ENCODE results near the gene POLDIP3.
"Not testable (repeated sequence)": the region's sequence is repeated elsewhere in the genome, so short reads cannot be mapped to it uniquely, and the experiment has no call there.

POLDIP3 gene

DNA sequence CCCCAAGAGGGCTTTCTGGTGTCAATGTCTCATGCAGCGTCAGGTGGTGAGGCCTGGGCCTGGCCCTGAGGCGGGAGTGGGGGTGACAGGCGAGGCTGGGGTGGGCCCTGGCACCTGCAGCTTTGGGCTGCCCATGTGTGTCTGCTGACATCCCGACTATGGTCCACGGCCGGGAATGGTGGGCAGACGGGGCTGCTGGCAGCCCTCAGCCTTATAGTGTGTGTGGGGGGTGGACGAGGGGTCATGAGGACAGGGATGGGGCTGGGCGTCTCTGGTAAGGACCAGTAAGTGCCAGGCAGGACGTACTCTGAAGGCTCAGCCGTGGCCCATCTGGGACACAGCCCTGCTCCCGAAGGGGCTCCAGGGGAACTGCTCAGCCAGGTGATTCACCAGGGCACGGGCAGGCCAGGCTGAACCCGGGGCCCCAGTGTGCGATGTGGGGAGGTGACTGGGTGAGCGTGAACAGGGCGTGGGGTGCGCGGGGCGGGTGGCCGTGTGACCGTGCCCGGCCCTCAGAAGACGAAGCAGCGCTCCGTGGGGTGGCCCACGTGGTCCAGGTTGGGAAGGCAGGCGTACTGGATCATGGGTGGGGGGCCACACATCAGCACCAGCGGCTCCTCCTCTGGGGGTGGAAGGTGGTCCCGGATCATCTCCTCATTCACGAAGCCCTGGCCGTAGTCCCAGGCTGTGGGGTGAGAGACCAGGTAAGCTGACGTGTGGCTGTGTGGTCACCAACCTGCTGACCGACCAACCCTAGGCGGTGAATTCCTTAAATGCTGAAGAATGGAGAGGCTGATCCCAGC is 4.8 kb upstream of the POLDIP3 start:
- no peak for DNase-seq (ENCODE audit: low read depth in 2 of 3, low spot score in 1 of 3)

DNA sequence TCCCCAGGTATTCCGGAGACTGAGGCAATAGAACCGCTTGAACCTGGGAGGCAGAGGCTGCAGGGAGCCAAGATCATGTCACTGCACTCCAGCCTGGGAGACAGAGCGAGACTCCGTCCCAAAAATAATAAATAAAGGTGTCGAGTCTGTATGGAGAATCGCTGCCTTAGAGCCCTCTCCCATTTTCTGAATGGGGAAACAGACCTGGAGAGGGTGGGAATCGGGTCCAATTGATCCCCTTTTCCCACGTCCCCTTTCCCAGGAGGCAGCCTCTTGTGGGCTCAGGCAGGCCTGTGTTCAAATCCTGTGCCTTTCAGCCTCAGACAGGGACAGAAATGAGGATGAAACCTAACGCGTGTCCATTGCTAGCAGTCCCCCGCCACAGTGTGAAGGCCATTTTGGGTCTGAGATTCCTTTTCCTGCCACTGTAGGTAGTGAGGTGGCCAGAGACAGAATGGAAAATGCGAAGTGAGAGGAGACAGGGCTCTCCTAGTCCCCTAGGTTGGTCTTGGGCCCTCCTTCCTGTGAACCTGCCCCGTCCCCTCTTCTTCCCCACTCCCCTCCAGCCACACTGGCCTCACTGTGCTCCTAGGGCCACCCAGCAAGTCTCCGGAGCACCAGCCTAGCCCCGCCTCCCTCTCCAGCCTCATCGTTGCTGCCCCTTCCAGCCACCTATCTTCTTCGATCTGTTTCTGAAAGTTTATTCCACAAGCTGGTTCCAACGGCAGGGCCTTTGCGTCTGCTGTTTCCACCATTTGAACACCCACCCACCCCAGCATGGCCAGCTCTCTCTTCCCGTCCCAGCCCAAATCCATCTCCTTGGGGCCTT is 2.7 kb upstream of the POLDIP3 start:
- DNase-seq (ENCODE audit: low read depth in 2 of 3, low spot score in 1 of 3): no peak

- DNase-seq (ENCODE audit: low read depth in 2 of 3, low spot score in 1 of 3): not testable (repeated sequence)
These were observed 1.1 kb upstream of the POLDIP3 start for GRCh38 chr22:42615860-42616175.

DNA sequence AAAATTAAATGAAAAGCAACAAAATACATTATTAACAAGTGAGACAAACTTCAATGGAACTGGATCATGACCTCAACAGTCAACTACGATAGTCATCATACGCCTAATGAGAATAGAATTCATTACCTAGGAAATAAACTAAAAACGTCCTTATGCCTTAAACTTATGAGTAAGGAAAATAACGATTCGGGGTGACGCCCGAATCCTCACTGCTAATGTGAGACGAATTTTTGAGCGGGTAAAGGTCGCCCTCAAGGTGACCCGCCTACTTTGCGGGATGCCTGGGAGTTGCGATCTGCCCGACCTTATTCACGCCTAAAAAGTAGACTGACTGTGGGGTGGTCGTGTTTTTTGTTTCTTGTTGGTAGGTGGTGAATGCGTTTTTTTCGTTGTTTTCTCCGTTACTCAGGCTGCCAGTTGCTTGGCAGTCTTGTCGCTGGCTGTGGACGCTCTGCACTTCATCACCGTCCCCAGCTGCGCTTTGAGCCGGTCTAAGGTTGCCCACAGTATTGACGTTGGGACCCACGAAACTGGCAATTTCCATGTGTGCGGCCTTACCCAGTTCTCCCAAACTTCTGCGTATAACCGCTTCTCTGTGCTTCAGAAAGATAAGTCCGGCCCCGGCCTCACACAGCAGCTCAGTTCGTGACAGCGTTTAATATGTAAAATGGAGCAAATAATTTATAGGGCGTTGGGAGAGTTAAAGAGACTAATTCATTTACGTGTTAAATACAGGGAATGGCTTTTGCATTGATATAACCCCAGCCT is 593 bp upstream of the POLDIP3 start:
- DNase-seq (ENCODE audit: low read depth in 2 of 3, low spot score in 1 of 3): peak; percentile 82 to 92 (median 91)

DNA sequence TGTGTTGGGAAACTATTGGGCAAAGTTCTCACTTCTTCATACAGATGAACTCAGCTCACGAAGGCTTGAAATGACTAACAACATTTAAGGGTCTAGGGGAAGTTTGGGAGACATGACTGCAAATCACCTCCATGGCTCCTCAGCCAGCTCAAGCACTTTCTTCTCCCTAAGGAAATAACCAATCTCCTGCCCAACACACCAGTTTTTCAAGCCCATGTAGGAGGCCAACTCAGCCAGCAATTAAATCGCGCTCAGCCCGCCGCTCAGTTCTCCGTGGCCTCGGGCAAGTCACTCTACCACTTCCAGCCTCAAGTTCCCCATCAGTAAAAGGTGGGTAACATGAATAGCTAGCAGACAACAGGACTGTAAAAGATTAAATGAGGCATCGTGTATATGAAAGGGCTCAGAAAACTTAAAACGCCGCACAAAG is 796 bp downstream of the POLDIP3 start:
- DNase-seq (ENCODE audit: low read depth in 2 of 3, low spot score in 1 of 3): peak in 1 of 3 donors; percentile 36

- DNase-seq (ENCODE audit: low read depth in 2 of 3, low spot score in 1 of 3): no peak
These were observed 2.3 kb downstream of the POLDIP3 start for GRCh38 chr22:42612336-42612735.

DNA sequence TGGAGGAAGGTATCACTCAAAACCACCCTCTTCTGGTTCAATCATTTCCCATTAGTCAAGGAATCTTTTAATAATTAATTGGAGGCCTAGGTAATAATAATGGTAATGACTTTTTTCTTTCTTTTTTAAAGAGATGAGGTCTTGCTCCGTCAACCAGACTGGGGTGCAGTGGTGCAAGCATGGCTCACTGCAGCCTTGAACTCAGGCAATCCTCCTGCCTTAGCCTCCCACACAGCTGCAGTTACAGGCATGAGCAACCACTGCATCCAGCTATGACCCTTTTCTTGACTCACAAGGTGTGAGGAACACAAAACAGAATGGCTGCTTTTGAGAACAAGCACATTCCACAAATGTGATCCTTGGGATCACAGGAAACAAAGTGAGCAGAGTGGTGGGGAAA is 3.6 kb downstream of the POLDIP3 start:
- no peak for DNase-seq (ENCODE audit: low read depth in 2 of 3, low spot score in 1 of 3)

DNA sequence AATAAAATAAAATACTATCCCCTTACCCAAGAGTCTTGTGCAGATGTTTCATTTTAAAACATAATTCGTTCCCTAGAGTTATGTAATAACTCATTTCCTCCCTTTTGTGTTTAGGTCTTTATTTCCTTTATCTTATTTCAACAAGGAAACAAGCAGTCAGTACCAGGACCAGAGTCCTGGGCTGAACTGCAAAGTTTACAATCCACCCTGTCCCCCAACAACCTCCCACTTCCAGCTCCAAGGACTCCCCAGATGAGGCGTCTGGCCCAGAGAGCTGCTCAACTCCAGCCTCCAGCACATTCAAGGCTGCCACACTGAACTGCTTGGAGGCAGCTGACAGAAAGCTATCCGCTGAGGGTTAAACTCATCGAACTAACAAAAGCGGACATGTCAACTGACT is 4.5 kb downstream of the POLDIP3 start:
- DNase-seq (ENCODE audit: low read depth in 2 of 3, low spot score in 1 of 3): no peak

- no peak for DNase-seq (ENCODE audit: low read depth in 2 of 3, low spot score in 1 of 3)
These were observed 5.8 kb downstream of the POLDIP3 start for GRCh38 chr22:42608823-42609361.

DNA sequence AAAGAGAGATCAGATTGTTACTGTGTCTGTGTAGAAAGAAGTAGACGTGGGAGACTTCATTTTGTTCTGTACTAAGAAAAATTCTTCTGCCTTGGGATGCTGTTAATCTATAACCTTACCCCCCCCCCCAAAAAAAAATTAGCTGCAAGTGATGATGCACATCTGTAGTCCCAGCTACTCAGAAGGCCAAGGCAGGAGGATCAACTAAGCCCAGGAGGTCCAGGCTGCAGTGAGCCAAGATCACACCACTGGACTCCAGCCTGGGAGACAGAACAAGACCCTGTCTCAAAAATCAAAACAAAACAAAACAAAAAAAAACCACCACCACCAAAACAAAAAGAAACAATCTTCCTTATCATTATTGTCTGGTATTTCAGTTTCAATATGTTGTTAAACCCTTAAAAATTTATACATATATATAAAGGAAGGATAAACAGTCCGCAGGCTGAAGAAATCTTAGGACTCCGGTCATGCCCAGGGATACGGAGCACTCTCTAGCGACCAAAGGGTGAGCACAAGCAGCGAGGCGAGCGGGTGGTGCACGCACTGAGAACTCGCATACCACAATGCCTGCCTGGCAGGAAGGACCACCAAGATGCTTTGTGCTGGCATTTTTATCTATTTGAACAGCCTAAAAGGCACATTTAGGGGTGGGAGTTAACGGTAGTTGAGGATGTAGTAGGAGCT is 6.4 kb downstream of the POLDIP3 start:
- DNase-seq (ENCODE audit: low read depth in 2 of 3, low spot score in 1 of 3): no peak

DNA sequence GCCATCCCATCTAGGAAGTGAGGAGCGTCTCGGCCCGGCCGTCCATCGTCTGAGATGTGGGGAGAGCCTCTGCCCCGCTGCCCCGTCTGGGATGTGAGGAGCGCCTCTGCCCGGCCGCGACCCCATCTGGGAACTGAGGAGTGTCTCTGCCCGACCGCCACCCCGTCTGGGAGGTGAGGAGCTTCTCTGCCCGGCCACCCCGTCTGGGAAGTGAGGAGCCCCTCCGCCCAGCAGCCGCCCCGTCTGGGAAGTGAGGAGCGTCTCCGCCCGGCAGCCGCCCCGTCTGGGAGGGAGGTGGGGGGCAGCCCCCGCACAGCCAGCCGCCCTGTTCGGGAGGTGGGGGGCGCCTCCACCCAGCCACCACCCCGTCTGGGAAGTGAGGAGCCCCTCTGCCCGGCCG is 7.0 kb downstream of the POLDIP3 start:
- DNase-seq (ENCODE audit: low read depth in 2 of 3, low spot score in 1 of 3): not testable (repeated sequence)

- no peak for DNase-seq (ENCODE audit: low read depth in 2 of 3, low spot score in 1 of 3)
These were observed 10.3 kb downstream of the POLDIP3 start for GRCh38 chr22:42604403-42604802.

GRCh38 chr22:42603427-42603826 is 11.3 kb downstream of the POLDIP3 start:
- no peak for DNase-seq (ENCODE audit: low read depth in 2 of 3, low spot score in 1 of 3)

GRCh38 chr22:42602470-42602869 is 12.2 kb downstream of the POLDIP3 start:
- no peak for DNase-seq (ENCODE audit: low read depth in 2 of 3, low spot score in 1 of 3)

DNA sequence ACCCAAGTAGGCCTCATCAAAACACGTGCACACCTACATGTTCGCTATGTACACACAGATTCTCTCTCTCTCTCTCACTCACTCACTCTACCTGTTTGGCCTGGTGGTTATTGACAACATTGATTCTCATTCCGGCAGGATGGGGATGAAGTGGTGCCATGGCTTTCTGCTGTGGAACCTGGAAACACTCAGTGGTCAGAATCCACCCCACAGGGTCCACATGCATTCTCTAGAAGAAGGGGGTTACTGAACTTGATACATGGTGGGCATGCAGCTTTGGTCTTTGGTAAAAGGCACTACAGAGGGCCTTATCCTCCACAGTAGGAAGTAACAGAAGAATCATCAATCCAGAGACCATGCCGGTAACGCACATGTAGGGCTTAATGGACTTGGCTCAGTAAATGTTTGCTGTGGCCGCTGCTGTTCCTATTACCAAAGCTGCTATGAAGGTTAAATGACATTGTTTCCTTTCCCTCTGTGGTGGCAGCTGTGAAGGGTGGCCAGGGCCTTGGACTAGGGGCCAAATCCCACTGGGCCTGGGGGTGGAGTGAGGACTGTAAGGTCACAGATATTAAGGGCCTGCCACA is 12.7 kb downstream of the POLDIP3 start:
- no peak for DNase-seq (ENCODE audit: low read depth in 2 of 3, low spot score in 1 of 3)

DNA sequence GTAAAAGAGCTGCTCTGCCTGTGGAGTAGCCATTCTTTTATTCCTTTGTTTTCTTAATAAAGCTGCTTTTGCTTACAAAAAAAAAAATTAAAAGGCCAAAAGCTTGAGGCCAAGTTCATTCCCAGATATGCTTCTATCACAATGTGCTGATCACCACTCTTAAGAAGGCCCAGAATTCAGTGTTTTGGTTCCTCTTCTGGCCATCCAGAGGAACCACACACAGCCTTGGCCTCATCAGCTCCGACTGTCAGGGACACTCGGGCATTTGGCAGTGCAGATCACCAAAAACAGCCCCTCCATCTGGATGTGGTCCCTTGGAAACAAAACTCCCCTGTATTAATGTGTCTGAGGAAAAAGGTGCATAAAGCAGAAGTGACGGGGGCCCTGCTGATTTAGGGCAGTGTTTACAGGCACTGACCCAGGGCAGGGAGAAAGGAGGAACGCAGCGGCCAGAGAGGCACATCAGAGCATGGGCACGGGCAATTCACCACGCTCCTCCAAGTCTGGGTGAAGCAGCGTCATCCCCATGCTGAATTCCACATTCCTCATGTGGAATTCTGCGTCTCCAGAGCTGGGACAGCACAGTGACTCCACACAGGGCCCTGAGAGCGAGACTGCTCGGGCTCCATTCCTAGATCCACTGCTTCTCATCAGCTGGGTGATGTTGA is 17.7 kb downstream of the POLDIP3 start:
- DNase-seq (ENCODE audit: low read depth in 2 of 3, low spot score in 1 of 3): no peak

DNA sequence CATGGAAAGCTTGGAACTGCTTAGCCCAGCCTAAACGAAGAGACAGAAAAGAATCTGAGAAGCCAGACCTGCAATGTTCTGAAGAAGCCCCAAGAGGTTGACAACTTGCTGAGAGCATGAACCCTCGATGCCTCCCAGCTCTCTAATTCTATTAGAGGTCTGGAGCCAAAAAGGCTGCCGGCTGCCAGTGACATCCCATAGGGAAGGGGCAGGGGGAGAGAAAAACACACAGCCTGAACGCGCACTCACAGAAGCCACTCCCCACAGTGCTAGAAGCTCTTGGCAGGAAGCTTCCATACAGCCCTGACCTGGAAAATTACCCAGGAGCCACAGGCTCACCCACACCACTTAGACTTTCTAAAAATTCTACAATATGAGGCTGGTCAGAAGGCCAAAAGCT is 18.3 kb downstream of the POLDIP3 start:
- no peak for DNase-seq (ENCODE audit: low read depth in 2 of 3, low spot score in 1 of 3)

GRCh38 chr22:42595434-42595833 is 19.2 kb downstream of the POLDIP3 start:
- no peak for DNase-seq (ENCODE audit: low read depth in 2 of 3, low spot score in 1 of 3)

GRCh38 chr22:42591987-42592386 is 22.7 kb downstream of the POLDIP3 start:
- no peak for DNase-seq (ENCODE audit: low read depth in 2 of 3, low spot score in 1 of 3)

DNA sequence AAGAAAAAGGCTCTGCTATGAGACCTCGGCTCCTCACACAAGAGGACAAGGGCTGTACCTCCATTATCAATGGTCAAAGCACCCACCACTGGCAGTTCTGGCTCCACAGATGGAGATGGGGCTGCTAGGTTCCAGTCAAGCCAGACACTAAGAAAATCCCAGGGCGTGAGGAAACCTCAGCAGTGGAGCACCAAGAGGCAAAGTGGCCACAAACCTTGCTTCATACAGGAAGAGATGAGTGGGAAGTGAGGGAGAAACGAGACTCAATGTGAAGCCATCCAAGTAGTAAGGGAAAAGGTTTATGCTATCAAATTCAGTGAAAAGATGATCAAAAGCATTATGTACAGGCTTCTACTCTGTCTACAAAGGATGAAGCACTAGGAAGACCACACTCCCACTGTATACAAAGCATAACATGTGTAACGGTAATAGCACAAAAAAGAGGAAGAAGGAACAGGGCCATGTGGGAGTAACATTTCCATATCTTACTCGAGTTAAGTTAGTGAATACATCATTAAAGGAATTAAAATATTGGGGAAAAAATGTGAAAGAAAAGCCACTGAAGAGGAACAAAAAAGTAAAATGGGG is 27.0 kb downstream of the POLDIP3 start:
- no peak for DNase-seq (ENCODE audit: low read depth in 2 of 3, low spot score in 1 of 3)

All from stimulated activated CD4-positive, alpha-beta T cell treated with anti-CD3 and anti-CD28 coated beads, Interleukin-12 subunit alpha, Interleukin-12 subunit beta, amount 100 ng/mL, for 48 hours (primary cell).